ENCODE results near the gene AMH.

DNA sequence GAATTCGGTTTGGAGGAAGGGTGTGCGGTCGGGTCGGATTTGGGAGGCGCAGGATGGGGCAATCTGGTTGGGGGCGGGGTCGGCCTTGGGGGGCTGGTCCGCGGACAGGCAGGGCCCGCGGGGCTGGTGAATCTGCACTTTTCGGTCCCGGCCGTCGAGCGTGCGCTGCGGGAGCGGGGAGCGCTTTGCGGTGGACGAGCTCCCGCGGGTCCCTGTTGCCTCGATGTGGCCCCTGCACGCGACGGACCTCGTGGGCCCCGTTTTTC lies 21.0 kb downstream of the AMH start:
- TF ChIP-seq, protein P1, sequence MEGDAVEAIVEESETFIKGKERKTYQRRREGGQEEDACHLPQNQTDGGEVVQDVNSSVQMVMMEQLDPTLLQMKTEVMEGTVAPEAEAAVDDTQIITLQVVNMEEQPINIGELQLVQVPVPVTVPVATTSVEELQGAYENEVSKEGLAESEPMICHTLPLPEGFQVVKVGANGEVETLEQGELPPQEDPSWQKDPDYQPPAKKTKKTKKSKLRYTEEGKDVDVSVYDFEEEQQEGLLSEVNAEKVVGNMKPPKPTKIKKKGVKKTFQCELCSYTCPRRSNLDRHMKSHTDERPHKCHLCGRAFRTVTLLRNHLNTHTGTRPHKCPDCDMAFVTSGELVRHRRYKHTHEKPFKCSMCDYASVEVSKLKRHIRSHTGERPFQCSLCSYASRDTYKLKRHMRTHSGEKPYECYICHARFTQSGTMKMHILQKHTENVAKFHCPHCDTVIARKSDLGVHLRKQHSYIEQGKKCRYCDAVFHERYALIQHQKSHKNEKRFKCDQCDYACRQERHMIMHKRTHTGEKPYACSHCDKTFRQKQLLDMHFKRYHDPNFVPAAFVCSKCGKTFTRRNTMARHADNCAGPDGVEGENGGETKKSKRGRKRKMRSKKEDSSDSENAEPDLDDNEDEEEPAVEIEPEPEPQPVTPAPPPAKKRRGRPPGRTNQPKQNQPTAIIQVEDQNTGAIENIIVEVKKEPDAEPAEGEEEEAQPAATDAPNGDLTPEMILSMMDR (tag by site-specific recombination; IDR thresholded peaks at IDR 0.05), result no peak
- TF ChIP-seq YY1 (tag by site-specific recombination; IDR thresholded peaks at IDR 0.05), result no peak

Measured in HEK293 (cell line).